Neural progenitor cell (in vitro differentiated cells): ENCODE data around the gene GNAS-AS1.

Experiments
- EZH2 ChIP-seq: fragments of 200-600 bp; sonication (generic); IDR thresholded peaks from 2 replicates; pipeline ENCODE4 v1.6.1; 2017; ENCODE audit warnings: antibody characterized with exemption, mild to moderate bottlenecking, moderate library complexity
- EZH2phosphoT487 ChIP-seq: fragments of 200-600 bp; sonication (generic); IDR thresholded peaks from 2 replicates; pipeline ENCODE4 v1.6.1; 2017; ENCODE audit warnings: antibody characterized with exemption
- TF ChIP-seq, protein P1 (sequence below): fragments of 200-600 bp; sonication (generic); IDR thresholded peaks from 2 replicates; pipeline ENCODE4 v1.5.1; 2017; ENCODE audit warnings: antibody characterized with exemption, mild to moderate bottlenecking

DNA sequence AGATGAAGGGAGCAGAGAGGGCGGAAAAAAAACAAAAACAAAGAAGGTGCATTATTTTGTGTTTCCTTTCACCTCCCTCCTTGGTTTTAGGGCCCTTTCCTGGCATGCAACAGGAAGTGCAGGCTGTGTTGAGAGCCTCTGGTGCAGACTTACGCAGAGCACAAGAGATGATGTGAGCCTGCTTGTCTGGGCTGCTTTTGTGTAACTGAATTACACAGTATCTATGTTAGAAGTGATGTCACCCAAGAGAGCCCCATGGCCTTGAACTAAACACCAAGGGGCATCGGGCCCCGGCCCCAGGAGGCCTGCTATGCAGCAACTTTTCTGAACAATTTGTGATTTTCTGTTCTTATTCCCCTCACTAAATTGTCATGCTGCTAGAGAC, 27.3 kb upstream of the GNAS-AS1 start:
- TF ChIP-seq, protein P1, sequence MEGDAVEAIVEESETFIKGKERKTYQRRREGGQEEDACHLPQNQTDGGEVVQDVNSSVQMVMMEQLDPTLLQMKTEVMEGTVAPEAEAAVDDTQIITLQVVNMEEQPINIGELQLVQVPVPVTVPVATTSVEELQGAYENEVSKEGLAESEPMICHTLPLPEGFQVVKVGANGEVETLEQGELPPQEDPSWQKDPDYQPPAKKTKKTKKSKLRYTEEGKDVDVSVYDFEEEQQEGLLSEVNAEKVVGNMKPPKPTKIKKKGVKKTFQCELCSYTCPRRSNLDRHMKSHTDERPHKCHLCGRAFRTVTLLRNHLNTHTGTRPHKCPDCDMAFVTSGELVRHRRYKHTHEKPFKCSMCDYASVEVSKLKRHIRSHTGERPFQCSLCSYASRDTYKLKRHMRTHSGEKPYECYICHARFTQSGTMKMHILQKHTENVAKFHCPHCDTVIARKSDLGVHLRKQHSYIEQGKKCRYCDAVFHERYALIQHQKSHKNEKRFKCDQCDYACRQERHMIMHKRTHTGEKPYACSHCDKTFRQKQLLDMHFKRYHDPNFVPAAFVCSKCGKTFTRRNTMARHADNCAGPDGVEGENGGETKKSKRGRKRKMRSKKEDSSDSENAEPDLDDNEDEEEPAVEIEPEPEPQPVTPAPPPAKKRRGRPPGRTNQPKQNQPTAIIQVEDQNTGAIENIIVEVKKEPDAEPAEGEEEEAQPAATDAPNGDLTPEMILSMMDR: no peak
- TF ChIP-seq EZH2phosphoT487: no peak
- TF ChIP-seq EZH2: no peak
